HL-60 (cell line): ENCODE measurements around the gene FNDC3B.
"Not testable (repeated sequence)": the region's sequence is repeated elsewhere in the genome, so short reads cannot be mapped to it uniquely, and the experiment has no call there.

ENCODE experiments used
- DNase-seq, 2 experiments: peaks; one replicate each; pipeline ENCODE4 v3.0.0-alpha.2; 2010 to 2020; ENCODE audit warnings: low read depth in 1 of 2, low spot score in 1 of 2
- H3K27ac ChIP-seq: fragments of 250-450 bp; sonication (Bioruptor Pico); replicated peaks from 2 replicates; pipeline ENCODE4 v1.5.1; 2020; ENCODE audit warnings: mild to moderate bottlenecking, moderate library complexity
- H3K27me3 ChIP-seq: fragments of 250-450 bp; sonication (Bioruptor Pico); 2 replicates; pipeline ENCODE4 v1.5.1; 2021; ENCODE audit warnings: mild to moderate bottlenecking, moderate library complexity; ENCODE audit not compliant: insufficient read depth, poor library complexity, severe bottlenecking
- H3K4me3 ChIP-seq: replicated peaks from 2 replicates; pipeline ENCODE4 v1.5.1; 2011; ENCODE audit warnings: mild to moderate bottlenecking, control low read depth, low read length; ENCODE audit not compliant: insufficient read depth
- GABPA ChIP-seq: IDR thresholded peaks from 2 replicates; pipeline ENCODE4 v1.6.1; 2012; ENCODE audit warnings: low read depth
- POLR2AphosphoS5 ChIP-seq: IDR thresholded peaks from 2 replicates; pipeline ENCODE4 v1.6.1; 2012; ENCODE audit warnings: low read depth
- REST ChIP-seq: IDR thresholded peaks from 2 replicates; pipeline ENCODE4 v1.6.1; 2012; ENCODE audit warnings: low read depth; ENCODE audit not compliant: insufficient replicate concordance
- SPI1 ChIP-seq: IDR thresholded peaks from 2 replicates; pipeline ENCODE4 v1.6.1; 2012; ENCODE audit warnings: low read depth, mild to moderate bottlenecking, borderline replicate concordance
- TF ChIP-seq, protein P1 (sequence below): IDR thresholded peaks from one replicate; pipeline ENCODE4 v1.5.1; 2011; ENCODE audit warnings: low read length, control low read depth, inconsistent platforms; ENCODE audit not compliant: insufficient read depth

Gene FNDC3B

GRCh38 chr3:172367205-172368105 lies 328.1 kb downstream of the FNDC3B start:
- no peak for TF ChIP-seq GABPA
- no peak for TF ChIP-seq REST
- TF ChIP-seq SPI1, result no peak
- TF ChIP-seq, protein P1, sequence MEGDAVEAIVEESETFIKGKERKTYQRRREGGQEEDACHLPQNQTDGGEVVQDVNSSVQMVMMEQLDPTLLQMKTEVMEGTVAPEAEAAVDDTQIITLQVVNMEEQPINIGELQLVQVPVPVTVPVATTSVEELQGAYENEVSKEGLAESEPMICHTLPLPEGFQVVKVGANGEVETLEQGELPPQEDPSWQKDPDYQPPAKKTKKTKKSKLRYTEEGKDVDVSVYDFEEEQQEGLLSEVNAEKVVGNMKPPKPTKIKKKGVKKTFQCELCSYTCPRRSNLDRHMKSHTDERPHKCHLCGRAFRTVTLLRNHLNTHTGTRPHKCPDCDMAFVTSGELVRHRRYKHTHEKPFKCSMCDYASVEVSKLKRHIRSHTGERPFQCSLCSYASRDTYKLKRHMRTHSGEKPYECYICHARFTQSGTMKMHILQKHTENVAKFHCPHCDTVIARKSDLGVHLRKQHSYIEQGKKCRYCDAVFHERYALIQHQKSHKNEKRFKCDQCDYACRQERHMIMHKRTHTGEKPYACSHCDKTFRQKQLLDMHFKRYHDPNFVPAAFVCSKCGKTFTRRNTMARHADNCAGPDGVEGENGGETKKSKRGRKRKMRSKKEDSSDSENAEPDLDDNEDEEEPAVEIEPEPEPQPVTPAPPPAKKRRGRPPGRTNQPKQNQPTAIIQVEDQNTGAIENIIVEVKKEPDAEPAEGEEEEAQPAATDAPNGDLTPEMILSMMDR, result no peak
- TF ChIP-seq POLR2AphosphoS5, result no peak
- H3K4me3 ChIP-seq, result no peak overlapping the region
- H3K27ac ChIP-seq, result no peak overlapping the region
- no peak for DNase-seq
- H3K27me3 ChIP-seq, result no peaks in the 10 kb centered on the region

DNA sequence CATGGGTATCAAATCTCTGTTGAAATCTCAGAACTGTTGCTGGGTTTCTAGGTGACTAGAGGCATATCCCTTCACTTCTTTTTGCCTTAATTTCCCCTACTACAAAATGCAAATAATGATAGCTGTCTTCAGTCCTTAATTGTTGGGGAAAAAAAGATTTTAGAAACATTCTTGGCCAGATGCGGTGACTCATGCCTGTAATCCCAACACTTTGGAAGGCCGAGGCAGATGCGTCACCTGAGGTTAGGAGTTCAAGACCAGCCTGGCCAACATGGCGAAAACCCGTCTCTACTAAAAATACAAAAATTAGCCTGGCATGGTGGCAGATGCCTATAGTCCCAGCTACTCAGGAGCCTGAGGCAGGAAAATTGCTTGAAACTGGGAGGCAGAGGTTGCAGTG lies 329.2 kb downstream of the FNDC3B start:
- H3K4me3 ChIP-seq, DNase-seq, H3K27me3 ChIP-seq, H3K27ac ChIP-seq: not testable (repeated sequence)

- no peak for TF ChIP-seq SPI1
- TF ChIP-seq, protein P1, result no peak
- TF ChIP-seq POLR2AphosphoS5, result no peak
- TF ChIP-seq GABPA, result no peak
- TF ChIP-seq REST, result no peak
- Histone ChIP-seq H3K4me3 (no peak overlapping the region), H3K27me3 (no peaks in the 10 kb centered on the region), H3K27ac (no peak overlapping the region)
- DNase-seq, result no peak
These were observed 330.3 kb downstream of the FNDC3B start for GRCh38 chr3:172369590-172370259.

DNA sequence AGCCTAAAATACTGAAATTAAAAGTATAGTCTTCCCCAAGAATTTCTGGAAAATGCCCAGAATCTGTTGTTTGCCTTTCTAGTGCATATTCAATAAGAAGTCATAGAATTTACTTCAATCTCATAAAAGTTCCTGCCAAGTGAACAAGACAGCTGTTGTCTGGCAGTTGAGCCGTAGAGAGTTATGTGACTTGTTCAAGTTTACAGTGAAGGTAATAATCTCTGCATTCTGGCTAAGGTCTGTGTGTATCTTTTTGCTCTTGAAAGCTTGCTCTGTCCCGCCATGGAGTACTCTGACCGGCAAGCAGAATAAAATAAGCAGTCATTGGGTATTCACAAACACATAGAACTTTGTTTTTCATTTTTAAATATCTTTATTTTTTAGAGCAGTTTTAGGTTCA lies 331.0 kb downstream of the FNDC3B start:
- Histone ChIP-seq H3K27me3 (no peaks in the 10 kb centered on the region), H3K4me3 (no peak overlapping the region), H3K27ac (no peak overlapping the region)
- TF ChIP-seq SPI1 (no peak), GABPA (no peak), POLR2AphosphoS5 (no peak), REST (no peak)
- TF ChIP-seq, protein P1, result no peak
- no peak for DNase-seq
